Nephron progenitor cell (in vitro differentiated cells): Measurements from ENCODE around the gene PHLDA3.

Source experiments
- DNase-seq: peaks from one replicate; pipeline ENCODE4 v3.0.0; 2021
- H3K27ac Mint-ChIP-seq: 2 replicates; pipeline ENCODE4 v1.8.0; 2021; ENCODE audit warnings: mild to moderate bottlenecking, moderate library complexity, mixed read lengths
- H3K27me3 Mint-ChIP-seq: 2 replicates; pipeline ENCODE4 v1.8.0; 2021; ENCODE audit warnings: mild to moderate bottlenecking, low read depth, mixed read lengths; ENCODE audit not compliant: poor library complexity
- H3K36me3 Mint-ChIP-seq: 2 replicates; pipeline ENCODE4 v1.8.0; 2021; ENCODE audit warnings: low read depth, mixed read lengths
- H3K4me1 Mint-ChIP-seq: 2 replicates; pipeline ENCODE4 v1.8.0; 2021; ENCODE audit warnings: mixed read lengths
- H3K4me3 Mint-ChIP-seq: 2 replicates; pipeline ENCODE4 v1.8.0; 2021; ENCODE audit warnings: mild to moderate bottlenecking, moderate library complexity, mixed read lengths
- H3K9me3 Mint-ChIP-seq: 2 replicates; pipeline ENCODE4 v1.8.0; 2021; ENCODE audit warnings: mild to moderate bottlenecking, moderate library complexity, mixed read lengths
- CTCF ChIP-seq: fragments of 200-600 bp; sonication (generic); IDR thresholded peaks from 2 replicates; pipeline ENCODE4 v1.5.0; 2021; ENCODE audit warnings: antibody characterized with exemption

Gene PHLDA3

DNA sequence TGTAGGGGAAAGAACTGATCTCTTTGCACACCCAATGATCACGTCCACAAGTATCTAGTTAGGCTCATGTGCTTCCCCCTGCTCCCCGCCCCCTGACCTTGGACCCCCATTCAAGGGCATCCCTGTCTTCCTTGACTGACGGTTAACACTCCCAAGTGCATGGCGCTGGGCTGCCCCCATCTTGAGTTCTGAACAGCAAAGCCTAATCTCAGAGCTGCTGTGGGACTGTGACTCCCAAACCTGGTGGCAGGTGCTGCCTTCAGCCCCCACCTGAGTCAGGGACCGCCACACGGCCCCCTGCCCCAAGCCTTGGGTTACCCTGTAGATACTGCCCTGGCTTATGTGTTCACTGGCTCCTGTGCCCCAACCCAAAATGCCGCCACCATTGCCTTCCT is 48.4 kb downstream of the PHLDA3 start:
- H3K4me1 Mint-ChIP-seq = peaks cover 53% of the 10 kb centered on the region
- TF ChIP-seq CTCF = no peak
- peaks cover 4% of the 10 kb centered on the region for H3K9me3 Mint-ChIP-seq
- peaks cover 28% of the 10 kb centered on the region for H3K27me3 Mint-ChIP-seq
- no peaks in the 10 kb centered on the region for H3K36me3 Mint-ChIP-seq
- DNase-seq = no peak
- no peak overlapping the region for H3K27ac Mint-ChIP-seq
- no peak overlapping the region for H3K4me3 Mint-ChIP-seq

- Mint-ChIP-seq H3K27ac (no peak overlapping the region), H3K4me1 (peaks cover 53% of the 10 kb centered on the region), H3K4me3 (no peak overlapping the region), H3K36me3 (no peaks in the 10 kb centered on the region), H3K27me3 (peaks cover 26% of the 10 kb centered on the region), H3K9me3 (no peaks in the 10 kb centered on the region)
- no peak for TF ChIP-seq CTCF
- no peak for DNase-seq
Observed at GRCh38 chr1:201419746-201420607, 49.0 kb downstream of the PHLDA3 start.

- DNase-seq = no peak
- TF ChIP-seq CTCF = no peak
- H3K9me3 Mint-ChIP-seq = no peaks in the 10 kb centered on the region
- H3K4me1 Mint-ChIP-seq = peaks cover 53% of the 10 kb centered on the region
- H3K27me3 Mint-ChIP-seq = peaks cover 24% of the 10 kb centered on the region
- no peak overlapping the region for H3K4me3 Mint-ChIP-seq
- peak overlapping the region; percentile 70 for H3K27ac Mint-ChIP-seq
- no peaks in the 10 kb centered on the region for H3K36me3 Mint-ChIP-seq
Observed at GRCh38 chr1:201419256-201419655, 49.7 kb downstream of the PHLDA3 start.

GRCh38 chr1:201418461-201418860 is 50.5 kb downstream of the PHLDA3 start:
- H3K27me3 Mint-ChIP-seq = peaks cover 19% of the 10 kb centered on the region
- no peak overlapping the region for H3K27ac Mint-ChIP-seq
- no peak for DNase-seq
- H3K36me3 Mint-ChIP-seq = no peaks in the 10 kb centered on the region
- peaks cover 48% of the 10 kb centered on the region for H3K4me1 Mint-ChIP-seq
- no peak overlapping the region for H3K4me3 Mint-ChIP-seq
- H3K9me3 Mint-ChIP-seq = no peaks in the 10 kb centered on the region
- TF ChIP-seq CTCF = no peak
